ENCODE data around the gene DNAJB5. TPM values are rescaled to one million over a fixed set of nuclear protein-coding genes. Genes with fewer than 3 reads are reported as not detected.
"Not testable (repeated sequence)": the region's sequence is repeated elsewhere in the genome, so short reads cannot be mapped to it uniquely, and the experiment has no call there.

The DNAJB5 gene
- 11.9 and 13.0 TPM in 2 replicates for total RNA-seq (2021)
- Bru-seq, nascent RNA = percentile 58 among the genes with signal in this experiment
- BruChase-seq, experiment 1, labeled RNA remaining after a 2-hour chase = percentile 60 among the genes with signal in this experiment
- BruChase-seq, experiment 2, labeled RNA remaining after a 6-hour chase = percentile 51 among the genes with signal in this experiment
- long read RNA-seq, partial matches to known transcripts = 0 of 11 reads
- long read RNA-seq, other reads (novel, unspliced or antisense) = 8 of 11 reads

- no peaks in the 10 kb centered on the region for H3K27me3 ChIP-seq (replicated peaks; ENCODE audit: insufficient read depth, low read depth, low read length, poor library complexity)
- H3K36me3 ChIP-seq (ENCODE audit: insufficient read depth, low read length, poor library complexity, severe bottlenecking) = no peaks in the 10 kb centered on the region
- H3K4me3 ChIP-seq (ENCODE audit: low read depth, low read length, poor library complexity, severe bottlenecking) = peak within 1 kb of the TSS; percentile 85
- H3K4me1 ChIP-seq (ENCODE audit: insufficient read depth, low read length, poor library complexity, severe bottlenecking) = peaks cover 61% of the 10 kb centered on the region
- TF ChIP-seq CTCF (conservative IDR thresholded peaks at IDR 0.05; ENCODE audit: low read depth, low read length) (no peak), EZH2 (IDR thresholded peaks at IDR 0.05; ENCODE audit: borderline replicate concordance, low read depth, low read length, poor library complexity, severe bottlenecking) (no peak)
- ChIA-PET CTCF (interaction anchor here (0.7 kb wide), 1 partner anchor 90 kb away, joined by 5 read pairs; no protein-coding TSS in a partner anchor), POLR2A (ENCODE audit: low non-redundant PET) (no interaction called here)
- intact Hi-C loops (cut with micrococcal nuclease; ENCODE audit: unreplicated experiment) = loop anchor here (5.0 kb wide), 1 partner anchor 108 kb away; the partner anchor contains the start of gene PIGO
- TSS peak; percentile 99 for BruUV-seq (replicated peaks)
- peak within 1 kb of the TSS; percentile 86 for H3K27ac ChIP-seq (ENCODE audit: low read depth, low read length, poor library complexity, severe bottlenecking)
- DNase-seq (ENCODE audit: low spot score) = peak; percentile 100
- H3K9me3 ChIP-seq (ENCODE audit: low read depth, low read length, poor library complexity, severe bottlenecking) = no peaks in the 10 kb centered on the region
These were observed at the start of gene DNAJB5 for GRCh38 chr9:34989003-34989945. TSS of gene DNAJB5 (plus strand) at chr9:34989745. CDS start at chr9:34990631, 886 bp downstream.

GRCh38 chr9:34939989-34940388, 49.6 kb upstream of the DNAJB5 start:
- H3K4me3 ChIP-seq (ENCODE audit: low read depth, low read length, poor library complexity, severe bottlenecking); POLR2A ChIA-PET (ENCODE audit: low non-redundant PET); H3K36me3 ChIP-seq (ENCODE audit: insufficient read depth, low read length, poor library complexity, severe bottlenecking); BruUV-seq (replicated peaks); H3K9me3 ChIP-seq (ENCODE audit: low read depth, low read length, poor library complexity, severe bottlenecking); H3K27me3 ChIP-seq (replicated peaks; ENCODE audit: insufficient read depth, low read depth, low read length, poor library complexity); H3K27ac ChIP-seq (ENCODE audit: low read depth, low read length, poor library complexity, severe bottlenecking); intact Hi-C loops (cut with micrococcal nuclease; ENCODE audit: unreplicated experiment); CTCF ChIA-PET: not testable (repeated sequence)
- H3K4me1 ChIP-seq (ENCODE audit: insufficient read depth, low read length, poor library complexity, severe bottlenecking) = peaks cover 11% of the 10 kb centered on the region
- DNase-seq (ENCODE audit: low spot score) = peak; percentile 25

GRCh38 chr9:34948451-34948850, 41.1 kb upstream of the DNAJB5 start:
- ChIA-PET POLR2A (ENCODE audit: low non-redundant PET) (no interaction called here), CTCF (no interaction called here)
- intact Hi-C loops (cut with micrococcal nuclease; ENCODE audit: unreplicated experiment) = no loop called here
- H3K27ac ChIP-seq (ENCODE audit: low read depth, low read length, poor library complexity, severe bottlenecking) = no peak overlapping the region
- no peaks in the 10 kb centered on the region for H3K4me1 ChIP-seq (ENCODE audit: insufficient read depth, low read length, poor library complexity, severe bottlenecking)
- no peaks in the 10 kb centered on the region for H3K36me3 ChIP-seq (ENCODE audit: insufficient read depth, low read length, poor library complexity, severe bottlenecking)
- H3K27me3 ChIP-seq (replicated peaks; ENCODE audit: insufficient read depth, low read depth, low read length, poor library complexity) = peaks cover 6% of the 10 kb centered on the region
- H3K9me3 ChIP-seq (ENCODE audit: low read depth, low read length, poor library complexity, severe bottlenecking) = no peaks in the 10 kb centered on the region
- BruUV-seq (replicated peaks) = no TSS peak
- DNase-seq (ENCODE audit: low spot score) = no peak
- TF ChIP-seq EZH2 (IDR thresholded peaks at IDR 0.05; ENCODE audit: borderline replicate concordance, low read depth, low read length, poor library complexity, severe bottlenecking) = no peak
- TF ChIP-seq CTCF (conservative IDR thresholded peaks at IDR 0.05; ENCODE audit: low read depth, low read length) = no peak
- no peak overlapping the region for H3K4me3 ChIP-seq (ENCODE audit: low read depth, low read length, poor library complexity, severe bottlenecking)
